A673 (cell line): ENCODE measurements around the gene DDX42. TPM values are rescaled to one million over a fixed set of nuclear protein-coding genes. Genes with fewer than 3 reads are reported as not detected.

ENCODE experiments used
- Bru-seq: library from RNA; stranded (reverse); fragments of 400-500 nt; gene quantifications from one replicate; lab custom pipeline; 2021; lab: Mats Ljungman, UMichigan
- BruChase-seq, 2 experiments: library from RNA; stranded (reverse); fragments of 400-500 nt; gene quantifications; one replicate each; lab custom pipeline; 2021; lab: Mats Ljungman, UMichigan
- BruUV-seq: library from RNA; stranded (reverse); fragments of 400-500 nt; replicated peaks from 2 replicates; lab custom pipeline; 2021; lab: Mats Ljungman, UMichigan
- CTCF ChIA-PET: fragments of 300-600 bp; sonication (Branson Sonifier 250); formaldehyde crosslinking; loops from one replicate; lab custom pipeline; 2022; ENCODE audit warnings: antibody characterized with exemption; lab: Charles Lee
- POLR2A ChIA-PET: fragments of 300-600 bp; sonication (Branson Sonifier 250); formaldehyde crosslinking; loops from one replicate; lab custom pipeline; 2022; ENCODE audit warnings: antibody characterized with exemption; ENCODE audit not compliant: low non-redundant PET; lab: Charles Lee
- DNase-seq: peaks from one replicate; pipeline ENCODE4 v3.0.0-alpha.2; 2015; ENCODE audit warnings: low spot score
- H3K27ac ChIP-seq: fragments of 200-600 bp; sonication (generic); 2 replicates; pipeline ENCODE4 v1.5.1; 2016; ENCODE audit warnings: mixed run types, low read depth, mild to moderate bottlenecking, mixed read lengths, antibody characterized with exemption, low read length; ENCODE audit not compliant: poor library complexity, severe bottlenecking
- H3K27me3 ChIP-seq: fragments of 200-600 bp; sonication (generic); replicated peaks from 2 replicates; pipeline ENCODE4 v1.6.1; 2017; ENCODE audit warnings: mixed run types, low read depth, mild to moderate bottlenecking, mixed read lengths, antibody characterized with exemption, low read length; ENCODE audit not compliant: insufficient read depth, poor library complexity
- H3K36me3 ChIP-seq: fragments of 200-600 bp; sonication (generic); 2 replicates; pipeline ENCODE4 v1.6.1; 2016; ENCODE audit warnings: mixed run types, mild to moderate bottlenecking, mixed read lengths, antibody characterized with exemption, low read length; ENCODE audit not compliant: insufficient read depth, poor library complexity, severe bottlenecking
- H3K4me1 ChIP-seq: fragments of 200-600 bp; sonication (generic); 2 replicates; pipeline ENCODE4 v1.6.1; 2017; ENCODE audit warnings: mixed run types, mild to moderate bottlenecking, mixed read lengths, antibody characterized with exemption, low read length; ENCODE audit not compliant: insufficient read depth, poor library complexity, severe bottlenecking
- H3K4me3 ChIP-seq: fragments of 200-600 bp; sonication (generic); 2 replicates; pipeline ENCODE4 v1.5.1; 2016; ENCODE audit warnings: low read depth, mixed run types, mild to moderate bottlenecking, mixed read lengths, low read length; ENCODE audit not compliant: poor library complexity, severe bottlenecking
- H3K9me3 ChIP-seq: fragments of 200-600 bp; sonication (generic); 2 replicates; pipeline ENCODE4 v1.6.1; 2016; ENCODE audit warnings: mixed run types, low read depth, mild to moderate bottlenecking, mixed read lengths, antibody characterized with exemption, low read length; ENCODE audit not compliant: poor library complexity, severe bottlenecking
- EZH2 ChIP-seq: fragments of 200-600 bp; sonication (generic); IDR thresholded peaks from 2 replicates; pipeline ENCODE4 v1.6.1; 2017; ENCODE audit warnings: borderline replicate concordance, low read depth, mild to moderate bottlenecking, mixed read lengths, antibody characterized with exemption, low read length; ENCODE audit not compliant: poor library complexity, severe bottlenecking
- intact Hi-C: fragments of 100-400 bp; cut with micrococcal nuclease; formaldehyde crosslinking; loops from one replicate; pipeline ENCODE4 v1.10.0; 2022; ENCODE audit not compliant: unreplicated experiment
- long read RNA-seq: library from polyadenylated mRNA; stranded (forward); transcript quantifications from one replicate; pipeline ENCODE4 v2.0.0, GENCODE V29; 2022
- total RNA-seq: library from RNA; stranded (reverse); gene quantifications from 2 replicates; pipeline ENCODE4 v1.2.3, GENCODE V29; 2021
- TF ChIP-seq, protein P1 (sequence below): fragments of 300-800, 200-600 bp; sonication (generic); conservative IDR thresholded peaks from 2 replicates; pipeline ENCODE4 v1.5.1; 2017; ENCODE audit warnings: low read depth, mild to moderate bottlenecking, antibody characterized with exemption, low read length, moderate library complexity, mixed read lengths

DDX42 gene, protein sequence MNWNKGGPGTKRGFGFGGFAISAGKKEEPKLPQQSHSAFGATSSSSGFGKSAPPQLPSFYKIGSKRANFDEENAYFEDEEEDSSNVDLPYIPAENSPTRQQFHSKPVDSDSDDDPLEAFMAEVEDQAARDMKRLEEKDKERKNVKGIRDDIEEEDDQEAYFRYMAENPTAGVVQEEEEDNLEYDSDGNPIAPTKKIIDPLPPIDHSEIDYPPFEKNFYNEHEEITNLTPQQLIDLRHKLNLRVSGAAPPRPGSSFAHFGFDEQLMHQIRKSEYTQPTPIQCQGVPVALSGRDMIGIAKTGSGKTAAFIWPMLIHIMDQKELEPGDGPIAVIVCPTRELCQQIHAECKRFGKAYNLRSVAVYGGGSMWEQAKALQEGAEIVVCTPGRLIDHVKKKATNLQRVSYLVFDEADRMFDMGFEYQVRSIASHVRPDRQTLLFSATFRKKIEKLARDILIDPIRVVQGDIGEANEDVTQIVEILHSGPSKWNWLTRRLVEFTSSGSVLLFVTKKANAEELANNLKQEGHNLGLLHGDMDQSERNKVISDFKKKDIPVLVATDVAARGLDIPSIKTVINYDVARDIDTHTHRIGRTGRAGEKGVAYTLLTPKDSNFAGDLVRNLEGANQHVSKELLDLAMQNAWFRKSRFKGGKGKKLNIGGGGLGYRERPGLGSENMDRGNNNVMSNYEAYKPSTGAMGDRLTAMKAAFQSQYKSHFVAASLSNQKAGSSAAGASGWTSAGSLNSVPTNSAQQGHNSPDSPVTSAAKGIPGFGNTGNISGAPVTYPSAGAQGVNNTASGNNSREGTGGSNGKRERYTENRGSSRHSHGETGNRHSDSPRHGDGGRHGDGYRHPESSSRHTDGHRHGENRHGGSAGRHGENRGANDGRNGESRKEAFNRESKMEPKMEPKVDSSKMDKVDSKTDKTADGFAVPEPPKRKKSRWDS
- 148 and 149 TPM in 2 replicates for total RNA-seq
- percentile 95 among the genes with signal in this experiment for Bru-seq, nascent RNA
- percentile 92 among the genes with signal in this experiment for BruChase-seq, experiment 1, labeled RNA remaining after a 2-hour chase
- BruChase-seq, experiment 2, labeled RNA remaining after a 6-hour chase: percentile 86 among the genes with signal in this experiment
- long read RNA-seq, full-length matches to known transcripts: 70 of 119 reads
- long read RNA-seq, partial matches to known transcripts: 21 of 119 reads
- long read RNA-seq, other reads (novel, unspliced or antisense): 28 of 119 reads

DNA sequence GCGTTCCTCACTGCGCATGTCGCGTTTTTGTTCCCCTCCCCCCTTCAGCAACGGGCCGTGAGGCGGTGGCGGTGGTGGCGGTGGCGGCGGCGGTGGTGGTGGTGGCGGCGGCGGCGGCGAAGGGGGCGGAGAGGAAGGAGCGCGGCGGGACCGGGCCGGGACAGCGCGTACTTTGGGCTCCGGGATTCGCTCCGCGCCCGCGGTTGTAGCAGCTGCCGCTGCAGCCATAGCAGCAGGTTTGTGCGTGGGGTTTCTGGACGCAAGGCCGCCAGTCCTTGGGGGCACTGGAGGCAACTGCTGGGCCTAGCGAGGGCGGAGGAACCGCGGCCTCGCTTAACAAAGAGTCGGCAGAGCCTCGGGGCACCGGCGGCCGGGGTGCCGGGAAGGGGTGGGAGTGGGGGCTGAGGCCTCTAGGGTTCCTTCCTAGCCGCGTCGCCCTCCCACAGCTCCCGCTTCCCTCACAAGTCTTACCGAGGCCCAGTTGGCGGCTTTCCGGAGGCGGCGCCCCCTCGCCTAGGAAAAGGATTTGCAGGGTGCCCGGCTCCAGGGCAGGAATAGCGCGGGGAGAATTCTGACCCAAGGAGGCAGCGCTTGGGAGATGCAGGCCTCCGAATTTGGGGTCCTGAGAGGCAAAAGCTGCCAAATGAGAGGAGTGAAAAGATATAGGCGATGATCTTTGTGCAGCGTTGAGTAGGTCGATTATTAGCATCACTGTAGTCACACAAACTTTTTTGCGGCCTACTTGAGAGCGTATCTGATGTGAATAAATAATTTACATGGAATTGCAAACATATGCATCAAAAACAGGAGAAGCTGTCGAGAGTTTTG lies at the start of gene DDX42:
DDX42 (plus strand) TSS at position 30 of the 828 bp plus-strand sequence. CDS start 12,880 bp downstream, outside the sequence.
- no peak for TF ChIP-seq EZH2
- TF ChIP-seq, protein P1, sequence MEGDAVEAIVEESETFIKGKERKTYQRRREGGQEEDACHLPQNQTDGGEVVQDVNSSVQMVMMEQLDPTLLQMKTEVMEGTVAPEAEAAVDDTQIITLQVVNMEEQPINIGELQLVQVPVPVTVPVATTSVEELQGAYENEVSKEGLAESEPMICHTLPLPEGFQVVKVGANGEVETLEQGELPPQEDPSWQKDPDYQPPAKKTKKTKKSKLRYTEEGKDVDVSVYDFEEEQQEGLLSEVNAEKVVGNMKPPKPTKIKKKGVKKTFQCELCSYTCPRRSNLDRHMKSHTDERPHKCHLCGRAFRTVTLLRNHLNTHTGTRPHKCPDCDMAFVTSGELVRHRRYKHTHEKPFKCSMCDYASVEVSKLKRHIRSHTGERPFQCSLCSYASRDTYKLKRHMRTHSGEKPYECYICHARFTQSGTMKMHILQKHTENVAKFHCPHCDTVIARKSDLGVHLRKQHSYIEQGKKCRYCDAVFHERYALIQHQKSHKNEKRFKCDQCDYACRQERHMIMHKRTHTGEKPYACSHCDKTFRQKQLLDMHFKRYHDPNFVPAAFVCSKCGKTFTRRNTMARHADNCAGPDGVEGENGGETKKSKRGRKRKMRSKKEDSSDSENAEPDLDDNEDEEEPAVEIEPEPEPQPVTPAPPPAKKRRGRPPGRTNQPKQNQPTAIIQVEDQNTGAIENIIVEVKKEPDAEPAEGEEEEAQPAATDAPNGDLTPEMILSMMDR: peak; percentile 30; the same call in 1 of the 2 replicates
- CTCF ChIA-PET: interaction anchor here (0.6 to 0.7 kb wide), 2 partner anchors 53 to 59 kb away, joined by 3 read pairs; no protein-coding TSS in a partner anchor
- peak within 1 kb of the TSS; percentile 99 for H3K27ac ChIP-seq
- POLR2A ChIA-PET: interaction anchor here (0.6 to 0.9 kb wide), 2 partner anchors 16 to 32 kb away, joined by 3 to 15 read pairs; no protein-coding TSS in a partner anchor
- H3K4me3 ChIP-seq: peak within 1 kb of the TSS; percentile 70
- DNase-seq: peak; percentile 73
- no TSS peak for BruUV-seq
- peaks cover 10% of the 10 kb centered on the region for H3K4me1 ChIP-seq
- H3K9me3 ChIP-seq: no peaks in the 10 kb centered on the region
- H3K27me3 ChIP-seq: no peaks in the 10 kb centered on the region
- intact Hi-C loops: no loop called here
- peaks cover 31% of the 10 kb centered on the region for H3K36me3 ChIP-seq

DNA sequence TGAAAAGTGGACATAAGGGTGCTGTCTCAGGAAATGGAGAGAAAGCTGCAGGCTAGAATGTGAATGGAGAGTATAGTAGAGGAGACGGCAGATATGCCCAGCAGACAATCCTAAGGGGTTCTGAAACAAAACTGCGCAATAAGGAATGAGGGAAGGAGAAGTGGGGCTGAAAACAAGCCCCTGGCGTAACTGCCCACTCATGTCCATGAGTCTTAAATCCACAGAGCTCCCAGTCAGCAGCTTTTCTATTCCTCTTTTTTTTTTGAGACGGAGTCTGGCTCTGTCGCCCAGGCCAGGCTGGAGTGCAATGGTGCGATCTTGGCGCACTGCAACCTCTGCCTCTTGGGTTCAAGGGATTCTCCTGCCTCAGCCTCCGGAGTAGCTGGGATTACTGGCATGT lies 38.3 kb upstream of the DDX42 start:
- intact Hi-C loops: no loop called here
- TF ChIP-seq, protein P1: no peak
- TF ChIP-seq EZH2: no peak
- peaks cover 4% of the 10 kb centered on the region for H3K4me1 ChIP-seq
- POLR2A ChIA-PET: no interaction called here
- CTCF ChIA-PET: no interaction called here
- no peaks in the 10 kb centered on the region for H3K9me3 ChIP-seq
- no TSS peak for BruUV-seq
- no peak overlapping the region for H3K27ac ChIP-seq
- no peak overlapping the region for H3K4me3 ChIP-seq
- DNase-seq: no peak
- no peaks in the 10 kb centered on the region for H3K27me3 ChIP-seq
- no peaks in the 10 kb centered on the region for H3K36me3 ChIP-seq
